ENCODE measurements around the gene DNAH2.

DNAH2 gene

GRCh38 chr17:7854078-7854777 lies 136.7 kb downstream of the DNAH2 start:
- H3K9me3 ChIP-seq: peaks cover 16% of the 10 kb centered on the region
- H3K36me3 ChIP-seq: peaks cover 74% of the 10 kb centered on the region
- H3K27ac ChIP-seq: peak overlapping the region; percentile 98
- peaks cover 75 to 84% of the 10 kb centered on the region in 2 experiments for H3K4me1 ChIP-seq (ENCODE audit: control insufficient read depth in 1 of 2, insufficient read depth in 1 of 2, low read depth in 1 of 2, low read length in 1 of 2)
- H3K4me3 ChIP-seq (ENCODE audit: low read depth in 1 of 2, low read length in 1 of 2): no peak overlapping the region
- H3K27me3 ChIP-seq: no peaks in the 10 kb centered on the region
- TF ChIP-seq CTCF (IDR thresholded peaks at IDR 0.05): no peak

- H3K4me1 ChIP-seq (ENCODE audit: control insufficient read depth in 1 of 2, insufficient read depth in 1 of 2, low read depth in 1 of 2, low read length in 1 of 2): peaks cover 69 to 76% of the 10 kb centered on the region in 2 experiments
- peak within 1 kb of the TSS; percentile 98 for H3K27ac ChIP-seq
Observed at GRCh38 chr17:7854851-7855659, 137.5 kb downstream of the DNAH2 start, which contains the start of gene TMEM88. TSS of gene TMEM88 (plus strand) at chr17:7855066. CDS start at chr17:7855075, 9 bp downstream.

GRCh38 chr17:7855660-7856010 lies 138.1 kb downstream of the DNAH2 start:
- H3K27ac ChIP-seq: peak overlapping the region; percentile 98
- peak overlapping the region; percentile 78 to 94 for H3K4me3 ChIP-seq (ENCODE audit: low read depth in 1 of 2, low read length in 1 of 2)
- TF ChIP-seq CTCF (IDR thresholded peaks at IDR 0.05): no peak
- H3K27me3 ChIP-seq: no peaks in the 10 kb centered on the region
- H3K4me1 ChIP-seq (ENCODE audit: control insufficient read depth in 1 of 2, insufficient read depth in 1 of 2, low read depth in 1 of 2, low read length in 1 of 2): peaks cover 64 to 72% of the 10 kb centered on the region in 2 experiments
- H3K9me3 ChIP-seq: peaks cover 11% of the 10 kb centered on the region
- peaks cover 60% of the 10 kb centered on the region for H3K36me3 ChIP-seq

More at GRCh38 chr17:7854851-7855659, 137.5 kb downstream of the DNAH2 start, which contains the start of gene TMEM88:
- no peak for TF ChIP-seq CTCF (IDR thresholded peaks at IDR 0.05)
- Histone ChIP-seq H3K36me3 (peaks cover 66% of the 10 kb centered on the region), H3K9me3 (peaks cover 15% of the 10 kb centered on the region), H3K27me3 (no peaks in the 10 kb centered on the region), H3K4me3 (ENCODE audit: low read depth in 1 of 2, low read length in 1 of 2) (peak within 1 kb of the TSS; percentile 78 to 94)

- peaks cover 6% of the 10 kb centered on the region for H3K9me3 ChIP-seq
- no peaks in the 10 kb centered on the region for H3K27me3 ChIP-seq
- no peak for TF ChIP-seq CTCF (IDR thresholded peaks at IDR 0.05)
- peaks cover 54% of the 10 kb centered on the region for H3K36me3 ChIP-seq
- H3K27ac ChIP-seq: peak overlapping the region; percentile 98
- peaks cover 58 to 66% of the 10 kb centered on the region in 2 experiments for H3K4me1 ChIP-seq (ENCODE audit: control insufficient read depth in 1 of 2, insufficient read depth in 1 of 2, low read depth in 1 of 2, low read length in 1 of 2)
- peak overlapping the region; percentile 78 to 94 for H3K4me3 ChIP-seq (ENCODE audit: low read depth in 1 of 2, low read length in 1 of 2)
Observed at GRCh38 chr17:7856011-7856810, 138.7 kb downstream of the DNAH2 start.

All from neutrophil (primary cell).